CD4-positive, alpha-beta T cell treated with Interleukin-6 at 100 ng/mL for 8 hours (primary cell): ENCODE results near the gene CRYGB.
"Not testable (repeated sequence)": the region's sequence is repeated elsewhere in the genome, so short reads cannot be mapped to it uniquely, and the experiment has no call there.

Experiments
- DNase-seq: peaks from one replicate; pipeline ENCODE4 v3.0.0-alpha.2; 2020; ENCODE audit warnings: mixed read lengths, low spot score

The CRYGB gene

GRCh38 chr2:208150094-208150493 is 4.1 kb upstream of the CRYGB start:
- DNase-seq = no peak

- no peak for DNase-seq
Observed at GRCh38 chr2:208148803-208149202, 2.8 kb upstream of the CRYGB start.

DNA sequence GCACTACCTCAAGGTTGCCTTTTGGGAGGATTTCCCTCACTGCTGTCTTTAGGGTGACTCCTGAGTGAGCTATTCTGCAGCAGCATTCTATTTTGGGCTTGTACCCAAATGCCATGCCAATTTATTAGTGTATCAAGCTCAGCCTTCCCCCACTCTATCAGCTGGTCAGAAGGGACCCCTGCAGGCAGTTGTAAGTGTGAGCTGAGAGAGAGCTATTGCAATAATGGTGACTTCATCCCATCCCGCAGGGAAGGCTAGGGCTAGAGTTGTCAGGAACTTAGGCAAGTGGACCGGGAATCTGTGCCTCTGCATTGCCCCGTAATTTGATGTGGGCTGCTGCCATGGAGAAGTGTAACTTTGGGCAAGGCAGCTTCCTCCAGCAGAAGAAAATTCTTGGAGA is 1.8 kb upstream of the CRYGB start:
- no peak for DNase-seq

DNA sequence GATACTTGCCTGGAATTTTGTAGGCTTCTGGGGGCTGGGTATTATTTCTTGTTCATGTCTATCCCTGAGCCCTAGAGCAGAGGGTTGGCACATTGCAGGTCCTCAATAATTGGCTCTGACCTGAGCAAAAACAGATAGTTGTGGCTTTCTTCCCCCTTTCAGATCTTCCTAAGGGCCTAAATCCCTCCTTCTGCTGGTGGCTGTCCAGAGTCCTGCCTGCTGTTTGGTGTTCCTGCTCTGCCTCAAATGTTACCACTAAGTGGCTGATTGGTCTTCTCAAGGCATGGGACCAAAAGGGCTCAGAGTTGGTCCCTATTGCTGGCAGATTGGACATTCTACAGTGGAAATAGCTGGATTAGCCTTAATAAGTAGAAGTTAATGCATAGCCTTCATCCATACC is 1.1 kb upstream of the CRYGB start:
- DNase-seq = no peak

- DNase-seq = no peak
Observed at GRCh38 chr2:208142925-208143799, 2.8 kb downstream of the CRYGB start.

DNA sequence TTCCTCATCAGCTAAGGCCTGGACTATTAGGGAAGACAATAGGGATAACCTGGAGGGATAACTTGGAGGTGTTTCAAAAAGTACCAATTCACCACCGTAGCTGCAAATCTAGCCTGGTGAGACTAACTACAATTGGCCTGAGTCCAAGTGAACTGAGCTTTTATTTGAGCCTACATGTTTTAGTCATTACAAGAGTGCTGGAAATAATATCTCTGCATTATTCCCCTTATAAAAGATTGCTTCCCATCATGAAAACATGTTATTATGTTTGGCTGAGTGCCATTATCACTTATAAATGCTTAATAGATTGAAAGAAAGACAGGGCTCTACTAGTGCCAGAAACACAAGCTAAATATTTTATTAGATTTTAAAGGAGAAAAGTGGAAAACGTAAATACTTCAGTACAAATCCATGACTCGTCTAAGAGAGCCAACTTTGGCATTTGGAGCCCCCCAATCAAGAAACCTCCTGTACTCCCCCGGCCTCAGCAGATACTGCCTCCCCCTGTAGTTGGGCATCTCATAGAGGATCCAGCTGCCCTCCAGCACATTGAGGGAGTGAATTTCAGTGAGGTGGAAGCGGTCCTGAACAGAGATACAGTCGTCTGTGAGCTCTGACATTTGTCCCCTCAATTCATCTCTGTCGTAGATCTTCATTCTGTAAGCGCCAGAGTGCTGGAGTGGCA is 3.6 kb downstream of the CRYGB start:
- DNase-seq = no peak

- no peak for DNase-seq
Observed at GRCh38 chr2:208139447-208139846, 6.5 kb downstream of the CRYGB start.

GRCh38 chr2:208138334-208138733 is 7.6 kb downstream of the CRYGB start:
- not testable (repeated sequence) for DNase-seq

- no peak for DNase-seq
Observed at GRCh38 chr2:208136716-208137094, 9.3 kb downstream of the CRYGB start.

DNA sequence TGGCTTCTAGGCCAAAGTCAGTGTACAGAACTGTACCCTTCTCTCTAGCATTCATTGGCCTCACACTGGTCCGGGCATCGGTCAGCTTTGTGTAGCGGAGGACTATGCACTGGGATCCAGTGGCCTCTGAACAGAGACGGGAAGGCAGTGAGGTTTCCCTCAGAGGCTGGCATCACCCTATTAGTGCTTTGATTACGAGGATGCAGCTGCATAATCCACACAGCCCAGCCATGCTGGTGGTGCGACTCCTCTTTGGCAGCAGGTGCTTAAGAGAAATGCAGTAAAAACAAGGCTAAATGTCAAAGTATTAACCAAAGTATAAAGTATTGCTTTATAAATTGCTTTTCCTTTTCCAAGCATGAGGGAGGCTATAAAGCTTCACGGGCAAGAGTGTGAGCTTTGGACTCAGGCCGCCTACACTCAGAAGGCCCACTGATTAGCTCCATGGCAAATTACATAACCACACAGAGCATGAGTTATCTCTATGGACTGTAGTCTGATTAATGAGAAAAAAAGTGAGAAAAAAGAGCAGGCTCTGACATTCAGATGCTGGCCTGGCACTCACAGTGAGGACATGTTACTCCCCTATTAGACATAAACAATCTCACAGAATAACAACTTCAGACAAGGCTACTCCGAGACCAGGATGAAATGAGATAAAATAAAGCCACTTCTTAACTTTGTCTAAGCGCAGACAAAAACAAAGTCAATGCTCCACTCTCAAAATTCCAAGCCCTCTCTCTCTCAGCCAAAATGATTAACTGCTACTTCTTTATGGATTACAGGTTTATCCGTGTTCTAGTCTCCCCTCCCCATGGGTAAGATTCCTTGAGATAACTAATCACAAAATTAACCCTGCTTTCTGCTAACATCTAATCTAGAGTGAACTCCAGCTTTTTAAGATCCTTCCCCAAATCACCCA is 9.9 kb downstream of the CRYGB start:
- no peak for DNase-seq

DNA sequence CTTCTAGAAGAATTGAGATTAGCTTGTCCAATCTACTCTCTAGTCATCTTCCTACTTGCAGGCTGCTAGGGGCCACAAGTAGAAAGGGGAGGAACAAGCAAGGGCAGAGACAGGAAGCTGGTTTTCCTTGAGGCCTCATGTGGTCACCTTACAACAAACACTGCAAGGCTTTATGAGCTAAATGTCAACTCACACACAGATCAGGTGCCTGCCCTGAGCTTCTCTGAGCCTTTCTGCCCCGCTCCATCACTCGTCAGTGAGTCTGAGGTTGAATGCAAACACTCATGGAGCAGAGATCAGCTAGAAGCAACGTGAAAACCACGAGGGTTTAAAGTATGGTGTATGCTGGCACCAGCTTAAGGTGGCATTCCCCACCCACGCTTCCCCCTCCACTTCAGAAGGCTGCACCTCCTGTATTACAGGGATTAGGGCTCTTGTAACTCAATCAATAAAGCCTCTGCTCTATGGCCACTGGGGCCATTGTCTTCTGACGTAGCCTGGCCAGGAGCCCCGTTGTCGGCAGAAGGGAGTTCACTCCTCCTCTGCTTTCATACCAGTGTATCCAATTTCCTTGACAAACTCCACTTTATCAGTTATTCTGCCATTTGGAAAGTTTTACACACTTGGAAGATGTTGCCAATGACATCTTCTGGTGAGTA is 10.9 kb downstream of the CRYGB start:
- DNase-seq = no peak

- no peak for DNase-seq
Observed at GRCh38 chr2:208130712-208131110, 15.2 kb downstream of the CRYGB start.

GRCh38 chr2:208129744-208130711 is 15.9 kb downstream of the CRYGB start, which contains the start of gene CRYGC:
Gene CRYGC, minus strand, starts transcription at chr2:208129828. Its CDS starts 36 bp downstream, at chr2:208129792.
- no peak for DNase-seq

GRCh38 chr2:208128136-208128535 is 17.8 kb downstream of the CRYGB start:
- DNase-seq = no peak

DNA sequence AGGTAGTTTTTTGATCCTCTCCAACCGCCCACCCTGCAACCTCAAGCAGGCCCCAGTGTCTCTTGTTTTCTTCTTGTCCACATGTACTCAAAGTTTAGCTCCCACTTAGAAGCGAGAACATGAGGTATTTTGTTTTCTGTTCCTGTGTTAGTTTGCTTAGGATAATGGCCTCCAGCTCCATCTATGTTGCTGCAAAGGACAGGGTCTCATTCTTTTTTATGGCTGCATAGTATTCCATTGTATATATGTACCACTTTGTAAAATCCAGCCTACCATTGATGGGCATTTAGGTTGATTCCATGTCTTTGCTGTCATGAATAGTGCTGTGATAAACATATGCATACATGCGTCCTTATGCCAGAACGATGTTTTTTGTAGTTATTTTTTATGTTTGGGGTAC is 18.9 kb downstream of the CRYGB start:
- no peak for DNase-seq

- no peak for DNase-seq
Observed at GRCh38 chr2:208125251-208125650, 20.7 kb downstream of the CRYGB start.

GRCh38 chr2:208124013-208124715 is 21.8 kb downstream of the CRYGB start, which contains the start of gene CRYGD:
Gene CRYGD, minus strand, starts transcription at chr2:208124524. Its CDS starts 51 bp downstream, at chr2:208124473.
- DNase-seq = not testable (repeated sequence)

- no peak for DNase-seq
Observed at GRCh38 chr2:208122248-208122647, 23.7 kb downstream of the CRYGB start.

GRCh38 chr2:208118918-208119317 is 27.0 kb downstream of the CRYGB start:
- DNase-seq = no peak

- DNase-seq = not testable (repeated sequence)
Observed at GRCh38 chr2:208117390-208117789, 28.6 kb downstream of the CRYGB start.
